NCI-H345 treated with DMSO at 0.1 percent for 48 hours (cell line): ENCODE measurements around the gene LHFPL4.
"Not testable (repeated sequence)": the region's sequence is repeated elsewhere in the genome, so short reads cannot be mapped to it uniquely, and the experiment has no call there.

Source experiments
- DNase-seq: peaks from one replicate; lab custom pipeline; 2025; ENCODE audit not compliant: unreplicated experiment; lab: John Stamatoyannopoulos, UW

LHFPL4 gene

GRCh38 chr3:9553021-9553947 lies at the start of gene LHFPL4:
Gene LHFPL4 (minus strand): TSS chr3:9553822. CDS start chr3:9552679, 1,143 bp downstream.
- no peak for DNase-seq

GRCh38 chr3:9602620-9603019 lies 49.0 kb upstream of the LHFPL4 start:
- DNase-seq, result no peak

- not testable (repeated sequence) for DNase-seq
Observed at GRCh38 chr3:9601006-9601581, 47.5 kb upstream of the LHFPL4 start.

GRCh38 chr3:9600597-9600996 lies 47.0 kb upstream of the LHFPL4 start:
- peak; percentile 1 for DNase-seq

- no peak for DNase-seq
Observed at GRCh38 chr3:9598783-9599387, 45.3 kb upstream of the LHFPL4 start.

- no peak for DNase-seq
Observed at GRCh38 chr3:9595877-9596276, 42.3 kb upstream of the LHFPL4 start.

GRCh38 chr3:9591781-9592180 lies 38.2 kb upstream of the LHFPL4 start:
- not testable (repeated sequence) for DNase-seq

GRCh38 chr3:9590282-9590791 lies 36.7 kb upstream of the LHFPL4 start:
- no peak for DNase-seq

- no peak for DNase-seq
Observed at GRCh38 chr3:9583792-9584191, 30.2 kb upstream of the LHFPL4 start.

- DNase-seq, result no peak
Observed at GRCh38 chr3:9583371-9583770, 29.7 kb upstream of the LHFPL4 start.

- DNase-seq, result no peak
Observed at GRCh38 chr3:9582332-9582731, 28.7 kb upstream of the LHFPL4 start.

GRCh38 chr3:9581742-9582141 lies 28.1 kb upstream of the LHFPL4 start:
- DNase-seq, result no peak

- no peak for DNase-seq
Observed at GRCh38 chr3:9569054-9569453, 15.4 kb upstream of the LHFPL4 start.

GRCh38 chr3:9565316-9565715 lies 11.7 kb upstream of the LHFPL4 start:
- no peak for DNase-seq

GRCh38 chr3:9563851-9564250 lies 10.2 kb upstream of the LHFPL4 start:
- DNase-seq, result no peak

- not testable (repeated sequence) for DNase-seq
Observed at GRCh38 chr3:9560056-9560455, 6.4 kb upstream of the LHFPL4 start.

- no peak for DNase-seq
Observed at GRCh38 chr3:9553948-9554513, 409 bp upstream of the LHFPL4 start.

- no peak for DNase-seq
Observed at GRCh38 chr3:9552252-9552999, 1.2 kb downstream of the LHFPL4 start.

GRCh38 chr3:9550999-9551398 lies 2.6 kb downstream of the LHFPL4 start:
- DNase-seq, result no peak

- DNase-seq, result no peak
Observed at GRCh38 chr3:9549600-9549999, 4.0 kb downstream of the LHFPL4 start.

- DNase-seq, result no peak
Observed at GRCh38 chr3:9548991-9549390, 4.6 kb downstream of the LHFPL4 start.
